GM21526 (cell line): ENCODE measurements around the gene COL12A1.

Experiments used
- ATAC-seq: cut with Tn5 transposase; IDR thresholded peaks from one replicate; pipeline ENCODE4 v1.9.1; 2021; ENCODE audit warnings: moderate library complexity; ENCODE audit not compliant: unreplicated experiment, low FRiP score

Gene COL12A1

GRCh38 chr6:75183099-75183541 lies 22.7 kb downstream of the COL12A1 start:
- ATAC-seq, result no peak

GRCh38 chr6:75180864-75181263 lies 25.0 kb downstream of the COL12A1 start:
- no peak for ATAC-seq

- ATAC-seq, result no peak
These were observed 27.1 kb downstream of the COL12A1 start for GRCh38 chr6:75178757-75179156.

GRCh38 chr6:75176076-75176582 lies 29.7 kb downstream of the COL12A1 start:
- ATAC-seq, result no peak

- no peak for ATAC-seq
These were observed 33.9 kb downstream of the COL12A1 start for GRCh38 chr6:75171986-75172385.

- no peak for ATAC-seq
These were observed 34.3 kb downstream of the COL12A1 start for GRCh38 chr6:75171567-75171966.

- ATAC-seq, result no peak
These were observed 34.9 kb downstream of the COL12A1 start for GRCh38 chr6:75170691-75171560.

GRCh38 chr6:75169689-75170586 lies 35.9 kb downstream of the COL12A1 start:
- ATAC-seq, result no peak

- no peak for ATAC-seq
These were observed 38.0 kb downstream of the COL12A1 start for GRCh38 chr6:75167851-75168250.

- no peak for ATAC-seq
These were observed 38.5 kb downstream of the COL12A1 start for GRCh38 chr6:75167325-75167724.

- no peak for ATAC-seq
These were observed 39.1 kb downstream of the COL12A1 start for GRCh38 chr6:75166773-75167172.

- ATAC-seq, result no peak
These were observed 39.6 kb downstream of the COL12A1 start for GRCh38 chr6:75166236-75166635.

- ATAC-seq, result no peak
These were observed 47.7 kb downstream of the COL12A1 start for GRCh38 chr6:75158176-75158575.

- ATAC-seq, result no peak
These were observed 48.5 kb downstream of the COL12A1 start for GRCh38 chr6:75157336-75157735.

GRCh38 chr6:75156186-75156878 lies 49.5 kb downstream of the COL12A1 start:
- ATAC-seq, result no peak

- ATAC-seq, result no peak
These were observed 50.2 kb downstream of the COL12A1 start for GRCh38 chr6:75155631-75156030.

- ATAC-seq, result no peak
These were observed 50.9 kb downstream of the COL12A1 start for GRCh38 chr6:75154973-75155372.

GRCh38 chr6:75150685-75151412 lies 55.0 kb downstream of the COL12A1 start:
- no peak for ATAC-seq

GRCh38 chr6:75149696-75150095 lies 56.2 kb downstream of the COL12A1 start:
- ATAC-seq, result no peak

- ATAC-seq, result no peak
These were observed 56.6 kb downstream of the COL12A1 start for GRCh38 chr6:75149240-75149639.
